Astrocyte of the hippocampus (primary cell): ENCODE measurements around the gene MAPK14.

Experiments used
- DNase-seq: peaks from one replicate; pipeline ENCODE4 v3.0.0; 2011; ENCODE audit warnings: low read depth, low spot score

MAPK14 gene

GRCh38 chr6:36135053-36135731 lies 107.6 kb downstream of the MAPK14 start:
- DNase-seq = no peak

DNA sequence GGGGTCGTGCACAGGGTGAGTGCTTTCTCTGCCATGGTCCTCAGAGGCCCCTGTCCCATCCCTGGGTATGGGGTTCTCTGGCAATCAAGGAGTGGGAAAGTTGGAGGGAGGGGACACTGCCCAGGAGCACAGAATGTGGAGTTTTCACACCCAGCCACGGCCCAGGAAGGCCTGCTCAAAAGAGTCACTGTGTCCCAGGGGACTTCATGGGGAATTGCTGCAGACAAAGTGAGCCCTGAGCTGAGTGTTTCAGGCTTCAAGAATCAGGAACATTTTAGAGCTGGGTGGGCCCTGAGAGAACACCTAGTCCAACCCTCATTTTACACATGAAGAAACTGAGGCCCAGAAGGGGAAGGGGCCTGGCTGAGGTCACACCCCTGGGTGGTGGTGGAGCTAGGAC lies 108.4 kb downstream of the MAPK14 start:
- no peak for DNase-seq

DNA sequence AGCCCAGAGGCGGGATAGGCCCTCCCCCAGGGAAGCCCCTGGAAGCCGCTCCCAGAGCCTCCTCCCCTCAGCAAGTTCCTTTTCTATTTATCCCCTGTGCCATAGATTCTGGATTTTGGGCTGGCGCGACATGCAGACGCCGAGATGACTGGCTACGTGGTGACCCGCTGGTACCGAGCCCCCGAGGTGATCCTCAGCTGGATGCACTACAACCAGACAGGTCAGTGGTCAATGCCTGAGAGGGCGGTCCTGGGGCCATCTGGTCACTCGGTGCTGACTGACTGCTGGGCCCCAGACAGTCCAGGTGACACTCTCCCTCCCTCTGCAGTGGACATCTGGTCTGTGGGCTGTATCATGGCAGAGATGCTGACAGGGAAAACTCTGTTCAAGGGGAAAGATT lies 108.9 kb downstream of the MAPK14 start:
- DNase-seq = no peak

GRCh38 chr6:36138667-36139066 lies 111.1 kb downstream of the MAPK14 start:
- no peak for DNase-seq

DNA sequence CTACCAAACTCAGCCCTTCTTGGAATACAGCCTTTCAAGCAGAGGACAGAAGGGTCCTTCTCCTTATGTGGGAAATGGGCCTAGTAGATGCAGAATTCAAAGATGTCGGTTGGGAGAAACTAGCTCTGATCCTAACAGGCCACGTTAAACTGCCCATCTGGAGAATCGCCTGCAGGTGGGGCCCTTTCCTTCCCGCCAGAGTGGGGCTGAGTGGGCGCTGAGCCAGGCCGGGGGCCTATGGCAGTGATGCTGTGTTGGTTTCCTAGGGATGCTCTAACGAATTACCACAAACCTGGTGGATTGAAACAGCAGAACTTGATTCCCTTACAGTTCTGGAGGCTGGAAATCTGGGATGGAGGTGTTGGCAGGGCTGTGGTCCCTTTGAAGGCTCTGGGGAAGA lies 111.8 kb downstream of the MAPK14 start:
- DNase-seq = peak; percentile 55

GRCh38 chr6:36139991-36140710 lies 112.5 kb downstream of the MAPK14 start:
- DNase-seq = no peak

DNA sequence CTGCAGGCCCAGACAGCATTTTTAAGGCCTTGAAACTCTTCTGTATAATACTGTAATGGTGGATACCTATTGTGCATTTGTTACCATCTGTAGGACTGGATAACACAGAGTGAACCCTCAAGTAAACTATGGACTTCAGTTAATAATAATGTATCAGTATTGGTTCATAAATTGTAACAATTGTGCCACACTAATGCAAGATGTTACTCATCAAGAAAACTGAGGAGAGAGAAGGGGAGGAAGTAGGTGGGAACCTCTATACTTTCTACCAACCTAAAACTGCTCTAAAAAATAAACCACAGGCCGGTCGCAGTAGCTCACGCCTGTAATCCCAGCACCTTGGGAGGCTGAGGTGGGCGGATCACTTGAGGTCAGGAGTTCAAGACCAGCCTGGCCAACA lies 113.5 kb downstream of the MAPK14 start:
- no peak for DNase-seq

DNA sequence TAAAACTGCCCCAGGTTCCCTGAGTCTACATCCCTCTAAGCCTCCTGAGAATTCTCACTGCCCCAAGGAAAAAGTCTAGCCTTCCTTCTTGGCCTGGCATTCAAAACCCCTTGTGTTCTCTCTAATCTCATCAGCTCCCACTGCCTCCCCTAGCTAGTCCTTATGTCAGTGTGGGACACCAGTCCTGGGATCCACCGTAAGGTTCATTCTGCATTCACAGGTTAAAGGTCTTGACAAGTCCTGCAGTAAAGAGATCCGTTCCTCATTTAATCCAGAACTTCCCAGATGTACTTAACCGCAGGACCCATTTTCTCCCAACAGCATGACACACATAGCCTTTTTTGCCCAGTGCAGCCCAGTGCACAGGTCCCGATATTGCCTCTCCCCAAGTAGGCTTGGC lies 114.4 kb downstream of the MAPK14 start:
- DNase-seq = no peak

GRCh38 chr6:36142971-36143838 lies 115.6 kb downstream of the MAPK14 start:
- no peak for DNase-seq

GRCh38 chr6:36145495-36145894 lies 117.9 kb downstream of the MAPK14 start:
- DNase-seq = no peak

GRCh38 chr6:36147294-36147693 lies 119.7 kb downstream of the MAPK14 start:
- DNase-seq = no peak

GRCh38 chr6:36149476-36149875 lies 121.9 kb downstream of the MAPK14 start:
- DNase-seq = no peak

DNA sequence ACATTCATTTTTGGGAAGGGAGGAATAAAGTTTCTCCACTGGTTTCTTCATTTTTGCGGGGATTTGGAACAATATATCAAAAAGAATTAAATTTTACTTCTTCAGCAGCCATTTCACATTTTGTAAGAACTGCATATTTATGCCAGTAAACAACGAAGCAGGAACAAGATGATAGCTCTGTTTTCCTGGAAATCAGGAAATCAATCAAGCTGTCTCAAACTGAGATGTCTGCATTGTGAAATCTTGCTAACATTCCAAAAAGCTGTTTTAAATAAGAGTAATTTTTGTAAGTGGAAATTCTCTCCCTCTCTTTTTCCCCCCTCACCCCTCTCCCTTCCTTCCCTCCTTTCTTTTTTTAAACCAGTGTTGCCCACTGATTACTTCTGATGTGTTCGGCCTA lies 122.7 kb downstream of the MAPK14 start:
- no peak for DNase-seq

- DNase-seq = no peak
These were observed 126.7 kb downstream of the MAPK14 start for GRCh38 chr6:36154286-36154685.

- no peak for DNase-seq
These were observed 128.1 kb downstream of the MAPK14 start for GRCh38 chr6:36155662-36156061.

- DNase-seq = peak; percentile 68
These were observed 132.6 kb downstream of the MAPK14 start for GRCh38 chr6:36160147-36160760.
